HEK293 (cell line): ENCODE results near the gene ZNF37A.
"Not testable (repeated sequence)": the region's sequence is repeated elsewhere in the genome, so short reads cannot be mapped to it uniquely, and the experiment has no call there.

Experiments
- MYNN ChIP-seq: fragments of 450-650 bp; formaldehyde crosslinking; IDR thresholded peaks from 2 replicates; pipeline ENCODE4 v1.5.1; 2016; ENCODE audit warnings: missing biosample characterization, missing genetic modification characterization, borderline replicate concordance
- ZSCAN30 ChIP-seq: fragments of 450-650 bp; IDR thresholded peaks from 2 replicates; pipeline ENCODE4 v1.5.1; 2018; ENCODE audit warnings: missing biosample characterization, mild to moderate bottlenecking, missing genetic modification characterization, moderate library complexity
- TF ChIP-seq, protein P1 (sequence below): fragments of 450-650 bp; formaldehyde crosslinking; IDR thresholded peaks from 2 replicates; pipeline ENCODE4 v1.5.1; 2016; ENCODE audit warnings: missing biosample characterization, missing genetic modification characterization

DNA sequence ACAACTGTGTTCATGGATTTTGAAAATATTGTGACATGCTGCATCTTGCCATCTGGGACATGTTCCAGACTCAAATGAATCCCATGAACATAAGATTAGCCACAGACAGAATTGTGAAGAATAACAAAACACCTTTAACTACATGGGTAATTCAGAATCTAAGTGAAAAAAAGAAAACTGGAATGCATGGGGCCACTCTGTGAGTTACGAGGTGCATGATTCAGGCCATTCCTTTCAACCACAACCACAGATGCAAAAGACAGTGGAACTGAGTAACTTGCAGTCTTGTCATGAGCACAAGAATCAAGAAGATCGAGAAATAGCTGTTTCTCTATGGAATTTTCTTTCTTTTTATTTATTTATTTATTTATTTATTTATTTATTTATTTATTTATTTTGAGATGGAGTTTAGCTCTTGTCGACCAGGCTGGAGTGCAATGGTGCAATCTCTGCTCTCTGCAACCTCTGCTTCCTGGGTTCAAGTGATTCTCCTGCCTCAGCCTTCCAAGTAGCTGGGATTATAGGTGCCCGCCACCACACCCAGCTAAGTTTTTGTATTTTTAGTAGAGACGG, 56.8 kb downstream of the ZNF37A start:
- TF ChIP-seq, protein P1, sequence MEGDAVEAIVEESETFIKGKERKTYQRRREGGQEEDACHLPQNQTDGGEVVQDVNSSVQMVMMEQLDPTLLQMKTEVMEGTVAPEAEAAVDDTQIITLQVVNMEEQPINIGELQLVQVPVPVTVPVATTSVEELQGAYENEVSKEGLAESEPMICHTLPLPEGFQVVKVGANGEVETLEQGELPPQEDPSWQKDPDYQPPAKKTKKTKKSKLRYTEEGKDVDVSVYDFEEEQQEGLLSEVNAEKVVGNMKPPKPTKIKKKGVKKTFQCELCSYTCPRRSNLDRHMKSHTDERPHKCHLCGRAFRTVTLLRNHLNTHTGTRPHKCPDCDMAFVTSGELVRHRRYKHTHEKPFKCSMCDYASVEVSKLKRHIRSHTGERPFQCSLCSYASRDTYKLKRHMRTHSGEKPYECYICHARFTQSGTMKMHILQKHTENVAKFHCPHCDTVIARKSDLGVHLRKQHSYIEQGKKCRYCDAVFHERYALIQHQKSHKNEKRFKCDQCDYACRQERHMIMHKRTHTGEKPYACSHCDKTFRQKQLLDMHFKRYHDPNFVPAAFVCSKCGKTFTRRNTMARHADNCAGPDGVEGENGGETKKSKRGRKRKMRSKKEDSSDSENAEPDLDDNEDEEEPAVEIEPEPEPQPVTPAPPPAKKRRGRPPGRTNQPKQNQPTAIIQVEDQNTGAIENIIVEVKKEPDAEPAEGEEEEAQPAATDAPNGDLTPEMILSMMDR (tag by site-specific recombination) = not testable (repeated sequence)
- TF ChIP-seq ZSCAN30, MYNN (tag by site-specific recombination): not testable (repeated sequence)
